ENCODE results near the gene TMEM184B.

The TMEM184B gene

GRCh38 chr22:38175206-38176118 is 97.3 kb downstream of the TMEM184B start:
- DNase-seq = no peak

GRCh38 chr22:38174626-38175025 is 98.2 kb downstream of the TMEM184B start:
- DNase-seq = no peak

- no peak for DNase-seq
Measured at GRCh38 chr22:38173641-38173906, 99.2 kb downstream of the TMEM184B start.

- no peak for DNase-seq
Measured at GRCh38 chr22:38172832-38173640, 99.8 kb downstream of the TMEM184B start.

GRCh38 chr22:38171927-38172831 is 100.6 kb downstream of the TMEM184B start:
- DNase-seq = no peak

- DNase-seq = no peak
Measured at GRCh38 chr22:38170469-38170868, 102.3 kb downstream of the TMEM184B start.
